H1 (cell line): ENCODE results near the gene LRIG2. TPM values are rescaled to one million over a fixed set of nuclear protein-coding genes. Genes with fewer than 3 reads are reported as not detected.

ENCODE experiments used
- CTCF ChIA-PET: fragments of 300-600 bp; sonication (Branson Sonifier 250); formaldehyde crosslinking; loops from one replicate; lab custom pipeline; 2021; ENCODE audit not compliant: partially characterized antibody; lab: Charles Lee
- POLR2A ChIA-PET: fragments of 300-600 bp; sonication (Branson Sonifier 250); formaldehyde crosslinking; loops from one replicate; lab custom pipeline; 2021; ENCODE audit warnings: inconsistent platforms; ENCODE audit not compliant: partially characterized antibody; lab: Charles Lee
- DNase-seq, 2 experiments: peaks; one replicate each; pipeline versions ENCODE4 v3.0.0 to v3.0.0-alpha.2; 2010 to 2022; ENCODE audit warnings: low spot score in 2 of 2, low read depth in 1 of 2, mixed read lengths in 1 of 2
- FAIRE-seq: peaks from 2 replicates; lab custom pipeline; 2011; peaks lifted over from hg19 to GRCh38; lab: Jason Lieb, UNC
- H2AFZ ChIP-seq: 2 replicates; pipeline ENCODE4 v1.8.1; 2012; ENCODE audit warnings: low read length, inconsistent platforms
- H2AK5ac ChIP-seq: 2 replicates; pipeline ENCODE4 v1.6.1; 2013; ENCODE audit warnings: low read depth, low read length
- H2BK120ac ChIP-seq: replicated peaks from 2 replicates; pipeline ENCODE3; 2013; ENCODE audit warnings: low read depth, low read length, inconsistent platforms
- H2BK12ac ChIP-seq: 2 replicates; pipeline ENCODE4 v1.6.1; 2013; ENCODE audit warnings: low read depth, low read length
- H2BK15ac ChIP-seq: 2 replicates; pipeline ENCODE4 v1.6.1; 2013; ENCODE audit warnings: low read length
- H2BK20ac ChIP-seq: 2 replicates; pipeline ENCODE4 v1.6.1; 2013; ENCODE audit warnings: low read length
- H2BK5ac ChIP-seq: 2 replicates; pipeline ENCODE4 v1.6.1; 2013; ENCODE audit warnings: low read depth, low read length
- H3K14ac ChIP-seq: 2 replicates; pipeline ENCODE4 v1.6.1; 2013; ENCODE audit warnings: inconsistent platforms; ENCODE audit not compliant: insufficient read length
- H3K18ac ChIP-seq: 2 replicates; pipeline ENCODE4 v1.6.1; 2013; ENCODE audit warnings: low read length; ENCODE audit errors: extremely low read depth
- H3K23ac ChIP-seq: 2 replicates; pipeline ENCODE4 v1.6.1; 2013; ENCODE audit warnings: inconsistent platforms; ENCODE audit not compliant: insufficient read length
- H3K23me2 ChIP-seq: 2 replicates; pipeline ENCODE4 v1.6.1; 2013; ENCODE audit warnings: low read depth, low read length
- H3K27ac ChIP-seq: 2 replicates; pipeline ENCODE4 v1.6.1; 2011; ENCODE audit warnings: low read depth, low read length, inconsistent platforms
- H3K27me3 ChIP-seq, 4 experiments: replicated peaks in 1 of 4; 1 replicate in 1 of 4; 2 replicates in 3 of 4; pipeline versions ENCODE4 v1.6.1 to v1.8.1; 2011 to 2013; ENCODE audit warnings: low read length in 3 of 4, mild to moderate bottlenecking in 3 of 4, inconsistent platforms in 2 of 4, mixed read lengths in 2 of 4, moderate library complexity in 1 of 4; ENCODE audit not compliant: control insufficient read depth in 3 of 4, insufficient read depth in 3 of 4; ENCODE audit errors: extremely low read depth in 1 of 4
- H3K36me3 ChIP-seq, 4 experiments: 2 replicates each; pipeline versions ENCODE4 v1.6.1 to v1.8.1; 2011 to 2013; ENCODE audit warnings: mild to moderate bottlenecking in 4 of 4, low read length in 3 of 4, moderate library complexity in 2 of 4, control low read depth in 1 of 4, inconsistent platforms in 1 of 4; ENCODE audit not compliant: insufficient read depth in 4 of 4, control insufficient read depth in 2 of 4
- H3K4ac ChIP-seq: replicated peaks from 2 replicates; pipeline ENCODE3; 2013; ENCODE audit warnings: low read length, low read depth, mixed read lengths, inconsistent platforms; ENCODE audit not compliant: insufficient read length
- H3K4me1 ChIP-seq, 4 experiments: replicated peaks in 1 of 4; 1 replicate in 1 of 4; 2 replicates in 3 of 4; pipeline versions ENCODE4 v1.6.1 to v1.8.1; 2011 to 2013; ENCODE audit warnings: low read length in 3 of 4, inconsistent platforms in 2 of 4, mixed read lengths in 1 of 4; ENCODE audit not compliant: insufficient read depth in 4 of 4, control insufficient read depth in 3 of 4
- H3K4me2 ChIP-seq, 2 experiments: 2 replicates each; pipeline versions ENCODE4 v1.6.1 to v1.8.1; 2011 to 2013; ENCODE audit warnings: low read depth in 2 of 2, low read length in 2 of 2, control low read depth in 1 of 2, inconsistent platforms in 1 of 2, mild to moderate bottlenecking in 1 of 2; ENCODE audit not compliant: insufficient read depth in 1 of 2
- H3K4me3 ChIP-seq, 4 experiments: fragments of 200-600, 300-600 bp in 1 of 4; sonication (generic), shearing (Covaris generic), sonication (Bioruptor Twin) in 1 of 4; 2 replicates each; pipeline versions ENCODE4 v1.5.1 to v1.8.1; 2011 to 2016; ENCODE audit warnings: low read length in 4 of 4, low read depth in 3 of 4, control low read depth in 2 of 4, inconsistent platforms in 2 of 4, mild to moderate bottlenecking in 2 of 4, mixed read lengths in 1 of 4, moderate library complexity in 1 of 4; ENCODE audit not compliant: insufficient read depth in 2 of 4; ENCODE audit errors: extremely low read depth in 1 of 4
- H3K56ac ChIP-seq: replicated peaks from 2 replicates; pipeline ENCODE3; 2013; ENCODE audit warnings: low read depth, mild to moderate bottlenecking, mixed read lengths, low read length, inconsistent platforms; ENCODE audit not compliant: insufficient read length
- H3K79me1 ChIP-seq: 2 replicates; pipeline ENCODE4 v1.6.1; 2013; ENCODE audit warnings: low read depth, low read length, control low read depth
- H3K79me2 ChIP-seq, 2 experiments: 2 replicates each; pipeline versions ENCODE4 v1.6.1 to v1.8.1; 2012 to 2013; ENCODE audit warnings: low read length in 2 of 2, mild to moderate bottlenecking in 2 of 2, inconsistent platforms in 1 of 2; ENCODE audit not compliant: insufficient read depth in 2 of 2, control insufficient read depth in 1 of 2
- H3K9ac ChIP-seq, 4 experiments: replicated peaks in 1 of 4; 1 replicate in 1 of 4; 2 replicates in 3 of 4; pipeline versions ENCODE4 v1.6.1 to v1.8.1; 2011 to 2013; ENCODE audit warnings: low read depth in 3 of 4, low read length in 3 of 4, control low read depth in 2 of 4, mild to moderate bottlenecking in 2 of 4, moderate library complexity in 2 of 4, inconsistent platforms in 1 of 4; ENCODE audit errors: extremely low read depth in 1 of 4
- H3K9me3 ChIP-seq, 2 experiments: 2 replicates each; pipeline versions ENCODE4 v1.6.1 to v1.8.1; 2012 to 2013; ENCODE audit warnings: mild to moderate bottlenecking in 2 of 2, moderate library complexity in 2 of 2, control low read depth in 1 of 2, inconsistent platforms in 1 of 2, low read depth in 1 of 2, low read length in 1 of 2, mixed read lengths in 1 of 2; ENCODE audit not compliant: insufficient read depth in 2 of 2
- H4K20me1 ChIP-seq, 2 experiments: replicated peaks in 1 of 2; 2 replicates each; pipeline versions ENCODE3 to v1.8.1; 2011 to 2013; ENCODE audit warnings: inconsistent platforms in 2 of 2, low read length in 2 of 2, mild to moderate bottlenecking in 1 of 2; ENCODE audit not compliant: insufficient read depth in 2 of 2, control insufficient read depth in 1 of 2
- H4K5ac ChIP-seq: 2 replicates; pipeline ENCODE4 v1.6.1; 2013; ENCODE audit warnings: low read length, low read depth, mixed read lengths, inconsistent platforms; ENCODE audit not compliant: insufficient read length
- H4K8ac ChIP-seq: 2 replicates; pipeline ENCODE4 v1.8.0; 2013; ENCODE audit warnings: mild to moderate bottlenecking, moderate library complexity, low read length, inconsistent platforms; ENCODE audit not compliant: insufficient read depth; ENCODE audit errors: extremely low read depth
- H4K91ac ChIP-seq: replicated peaks from 2 replicates; pipeline ENCODE3; 2013; ENCODE audit warnings: low read length, mixed read lengths, inconsistent platforms; ENCODE audit not compliant: insufficient read length
- ASH2L ChIP-seq: fragments of 200-600, 300-600 bp; sonication (generic); IDR thresholded peaks from one replicate; pipeline ENCODE4 v1.7.1; 2017; ENCODE audit warnings: low read length
- BACH1 ChIP-seq: IDR thresholded peaks from 2 replicates; pipeline ENCODE4 v1.6.1; 2012; ENCODE audit warnings: low read length, improper control_type of control experiment
- EGR1 ChIP-seq: IDR thresholded peaks from 2 replicates; pipeline ENCODE4 v1.6.1; 2011; ENCODE audit warnings: low read depth, low read length, borderline replicate concordance
- HDAC6 ChIP-seq: IDR thresholded peaks from one replicate; pipeline ENCODE4 v1.7.1; 2012; ENCODE audit warnings: low read depth, mild to moderate bottlenecking, inconsistent platforms, low read length, moderate library complexity
- JUN ChIP-seq: IDR thresholded peaks from 2 replicates; pipeline ENCODE4 v1.6.1; 2011; ENCODE audit warnings: low read depth, mild to moderate bottlenecking, improper control_type of control experiment, low read length
- JUND ChIP-seq: IDR thresholded peaks from 2 replicates; pipeline ENCODE4 v1.6.1; 2011; ENCODE audit warnings: mild to moderate bottlenecking, improper control_type of control experiment, low read length
- KDM1A ChIP-seq: fragments of 200-600, 300-600 bp; sonication (generic); IDR thresholded peaks from 2 replicates; pipeline ENCODE4 v1.7.1; 2016; ENCODE audit warnings: mild to moderate bottlenecking, low read length, borderline replicate concordance
- MAX ChIP-seq: IDR thresholded peaks from 2 replicates; pipeline ENCODE4 v1.6.1; 2012; ENCODE audit warnings: inconsistent platforms
- POLR2A ChIP-seq, 2 experiments: IDR thresholded peaks; 1 replicate in 1 of 2; 2 replicates in 1 of 2; pipeline ENCODE4 v1.6.1; 2011; ENCODE audit warnings: low read depth in 2 of 2, low read length in 2 of 2, mild to moderate bottlenecking in 2 of 2; ENCODE audit errors: control extremely low read depth in 1 of 2
- RAD21 ChIP-seq, 2 experiments: IDR thresholded peaks in 1 of 2; conservative IDR thresholded peaks in 1 of 2; 2 replicates each; pipeline ENCODE4 v1.6.1; 2011; ENCODE audit warnings: low read depth in 2 of 2, low read length in 2 of 2, improper control_type of control experiment in 1 of 2, inconsistent platforms in 1 of 2, mild to moderate bottlenecking in 1 of 2, moderate library complexity in 1 of 2
- SIRT6 ChIP-seq: IDR thresholded peaks from one replicate; pipeline ENCODE4 v1.7.1; 2012; ENCODE audit warnings: low read length, inconsistent platforms
- TAF7 ChIP-seq: optimal IDR thresholded peaks from 2 replicates; pipeline ENCODE3; 2011; ENCODE audit warnings: low read depth, mild to moderate bottlenecking, inconsistent platforms, low read length, moderate library complexity, borderline replicate concordance
- WGBS, 2 experiments: shearing (Covaris generic) in 1 of 2; methylation state at CpG; one replicate each; pipeline versions ENCODE4 v1.1.6 to v1.1.7; 2013 to 2015; ENCODE audit warnings: low lambda C conversion rate in 2 of 2, mixed read lengths in 2 of 2, inconsistent platforms in 1 of 2, low coverage in 1 of 2, missing lambda C conversion rate in 1 of 2; ENCODE audit not compliant: insufficient replicate concordance in 2 of 2, insufficient coverage in 1 of 2, insufficient read length in 1 of 2; ENCODE audit errors: extremely low coverage in 1 of 2, missing lambda C conversion rate in 1 of 2; 5-methylcytosine and 5-hydroxymethylcytosine counted together
- polyA plus RNA-seq, 7 experiments: library from polyadenylated mRNA; depleted of rRNA in 3 of 7; stranded (reverse) in 5 of 7; unstranded in 2 of 7; fragments of >200 nt in 5 of 7; fragments of 200-250 nt in 2 of 7; gene quantifications; 1 replicate in 5 of 7; 2 replicates in 1 of 7; 4 replicates in 1 of 7; pipeline versions ENCODE4 v1.2.1 to v1.2.3, GENCODE V29; 2011 to 2013; ENCODE audit warnings: missing spikeins in 2 of 7, mixed read lengths in 2 of 7
- total RNA-seq: library from RNA; stranded (reverse); fragmentation: NEBNext Ultra II Directional; extraction: Animal tissue kit (Norgen Biotek cat#: 25700); gene quantifications from 2 replicates; pipeline ENCODE4 v1.2.1, GENCODE V29; 2021

LRIG2 gene
- total and polyA plus RNA-seq, 2 of the 8 experiments (the other 6 are each of a cell fraction or from before 2014, with no cell fraction given), result 16.2 to 20.9 TPM

- H3K79me1 ChIP-seq, result no peaks in the 10 kb centered on the region
- H4K91ac ChIP-seq, result peak overlapping the region; percentile 75
- peak overlapping the region; percentile 98 for H2AFZ ChIP-seq
- no peaks in the 10 kb centered on the region for H3K9me3 ChIP-seq
- ChIA-PET CTCF (interaction anchor here (0.6 to 5.2 kb wide), 41 partner anchors 9 to 617 kb away, joined by 3 to 25 read pairs (median 4); partner anchors contain the start of gene LRIG2), POLR2A (interaction anchor here (0.6 to 1.4 kb wide), 3 partner anchors 11 to 251 kb away, joined by 3 to 5 read pairs (median 4); partner anchors contain the start of gene MAGI3)
- no peak overlapping the region for H3K56ac ChIP-seq
- H3K18ac ChIP-seq, result peak overlapping the region; percentile 89
- peak overlapping the region; percentile 89; the same call in 1 of the 2 replicates for H2BK15ac ChIP-seq
- no peak overlapping the region for H4K8ac ChIP-seq
- no peaks in the 10 kb centered on the region for H4K20me1 ChIP-seq
- no peak overlapping the region for H3K9ac ChIP-seq
- peak overlapping the region; percentile 77; the same call in 1 of the 2 replicates for H2BK12ac ChIP-seq
- H3K4me3 ChIP-seq, result 0 out of 8 replicates have a peak overlapping the region, but pooled peaks of 1 of the 4 experiments have one; percentile 7
- WGBS, 2 experiments, result 48% methylated on average over 13 of the region's 13 CpGs; no CpG with 5 or more reads in 1 of the 2 experiments
- FAIRE-seq (peak; percentile 65), DNase-seq (peak; percentile 29 to 68)
- H3K79me2 ChIP-seq, result no peaks in the 10 kb centered on the region
- no peak overlapping the region for H3K23ac ChIP-seq
- no peak overlapping the region for H4K5ac ChIP-seq
- peaks cover 0 to 9% (median 3%) of the 10 kb centered on the region in 4 experiments; a peak in 4 of 7 replicates for H3K4me1 ChIP-seq
- H3K23me2 ChIP-seq, result no peaks in the 10 kb centered on the region
- H3K4me2 ChIP-seq, result peak overlapping the region in 1 of 2 experiments; percentile 9; a peak in 1 of 4 replicates
- H3K27me3 ChIP-seq, result no peaks in the 10 kb centered on the region
- H3K4ac ChIP-seq, result no peak overlapping the region
- peak overlapping the region; percentile 77; the same call in 1 of the 2 replicates for H2BK20ac ChIP-seq
- peak overlapping the region; percentile 28; the same call in 1 of the 2 replicates for H2BK5ac ChIP-seq
- no peak overlapping the region for H2BK120ac ChIP-seq
- no peaks in the 10 kb centered on the region for H3K36me3 ChIP-seq
- H3K27ac ChIP-seq, result no peak overlapping the region
- H2AK5ac ChIP-seq, result no peak overlapping the region
- no peak overlapping the region for H3K14ac ChIP-seq
- no peak for TF ChIP-seq BACH1
- TF ChIP-seq EGR1, result no peak
- no peak for TF ChIP-seq JUN
- peak; percentile 98 for TF ChIP-seq RAD21 (IDR thresholded peaks at IDR 0.05 in 1 of 2, conservative IDR thresholded peaks at IDR 0.05 in 1 of 2; ENCODE audit: low read depth in 2 of 2, low read length in 2 of 2)
- no peak for TF ChIP-seq KDM1A
- TF ChIP-seq SIRT6, result no peak
- peak; percentile 81 for TF ChIP-seq ASH2L
- no peak for TF ChIP-seq MAX
- TF ChIP-seq HDAC6, result no peak
- TF ChIP-seq POLR2A (IDR thresholded peaks at IDR 0.05; ENCODE audit: control extremely low read depth in 1 of 2, low read depth in 2 of 2, low read length in 2 of 2), result no peak
- TF ChIP-seq JUND, result peak; percentile 64
- TF ChIP-seq TAF7, result no peak
Measured at GRCh38 chr1:113140588-113141446, 67.8 kb downstream of the LRIG2 start.
